DND-41 (cell line): ENCODE data around the gene IFIT5.
A peak's percentile ranks its signal among the peaks of the same experiment; 100 is the strongest.
"Not testable (repeated sequence)": the region's sequence is repeated elsewhere in the genome, so short reads cannot be mapped to it uniquely, and the experiment has no call there.

Experiments
- ATAC-seq: fragments of 200-7000 bp; cut with Tn5 transposase; 3 replicates; pipeline ENCODE4 v1.9.1; 2021; ENCODE audit warnings: low read depth; ENCODE audit not compliant: insufficient read depth
- DNase-seq: peaks from one replicate; pipeline ENCODE4 v3.0.0-alpha.2; 2020
- H2AFZ ChIP-seq: 2 replicates; pipeline ENCODE4 v1.6.0; 2012; ENCODE audit warnings: low read depth, low read length
- H3K27ac ChIP-seq: 2 replicates; pipeline ENCODE4 v1.5.1; 2012; ENCODE audit warnings: low read length, inconsistent platforms
- H3K27me3 ChIP-seq: fragments of 200-600 bp; sonication (generic); 2 replicates; pipeline ENCODE4 v1.6.0; 2012; ENCODE audit warnings: low read length, mild to moderate bottlenecking, inconsistent platforms; ENCODE audit not compliant: insufficient read depth, poor library complexity
- H3K36me3 ChIP-seq: 2 replicates; pipeline ENCODE4 v1.5.1; 2012; ENCODE audit warnings: low read length, inconsistent platforms; ENCODE audit not compliant: insufficient read depth
- H3K4me1 ChIP-seq: 2 replicates; pipeline ENCODE4 v1.5.1; 2012; ENCODE audit warnings: mild to moderate bottlenecking, low read length; ENCODE audit not compliant: insufficient read depth
- H3K4me2 ChIP-seq: 2 replicates; pipeline ENCODE4 v1.6.0; 2012; ENCODE audit warnings: mild to moderate bottlenecking, moderate library complexity, low read length, inconsistent platforms; ENCODE audit not compliant: insufficient read depth
- H3K4me3 ChIP-seq, 2 experiments: fragments of 200-600 bp in 1 of 2; shearing (Covaris generic) in 1 of 2; 2 replicates each; pipeline ENCODE4 v1.5.1; 2012 to 2016; ENCODE audit warnings: inconsistent platforms in 2 of 2, low read length in 2 of 2, mild to moderate bottlenecking in 2 of 2, low read depth in 1 of 2, moderate library complexity in 1 of 2
- H3K79me2 ChIP-seq: 2 replicates; pipeline ENCODE4 v1.6.0; 2012; ENCODE audit warnings: low read length, inconsistent platforms; ENCODE audit not compliant: insufficient read depth
- H3K9ac ChIP-seq: 2 replicates; pipeline ENCODE4 v1.6.0; 2012; ENCODE audit warnings: low read depth, mild to moderate bottlenecking, inconsistent platforms, low read length, moderate library complexity
- H3K9me3 ChIP-seq: 2 replicates; pipeline ENCODE4 v1.5.1; 2012; ENCODE audit warnings: low read length, moderate library complexity, mild to moderate bottlenecking, inconsistent platforms; ENCODE audit not compliant: insufficient read depth, severe bottlenecking
- H4K20me1 ChIP-seq: 2 replicates; pipeline ENCODE4 v1.6.0; 2012; ENCODE audit warnings: low read length; ENCODE audit not compliant: insufficient read depth
- CTCF ChIP-seq: IDR thresholded peaks from 2 replicates; pipeline ENCODE4 v1.5.1; 2012; ENCODE audit warnings: borderline replicate concordance, low read length, moderate library complexity, mild to moderate bottlenecking; ENCODE audit not compliant: poor library complexity, severe bottlenecking; ENCODE audit errors: extremely low read depth
- EZH2 ChIP-seq: IDR thresholded peaks from 3 replicates; pipeline ENCODE4 v1.6.1; 2012; ENCODE audit warnings: borderline replicate concordance, low read depth, mild to moderate bottlenecking, moderate library complexity, low read length, inconsistent platforms; ENCODE audit not compliant: severe bottlenecking

IFIT5 gene

DNA sequence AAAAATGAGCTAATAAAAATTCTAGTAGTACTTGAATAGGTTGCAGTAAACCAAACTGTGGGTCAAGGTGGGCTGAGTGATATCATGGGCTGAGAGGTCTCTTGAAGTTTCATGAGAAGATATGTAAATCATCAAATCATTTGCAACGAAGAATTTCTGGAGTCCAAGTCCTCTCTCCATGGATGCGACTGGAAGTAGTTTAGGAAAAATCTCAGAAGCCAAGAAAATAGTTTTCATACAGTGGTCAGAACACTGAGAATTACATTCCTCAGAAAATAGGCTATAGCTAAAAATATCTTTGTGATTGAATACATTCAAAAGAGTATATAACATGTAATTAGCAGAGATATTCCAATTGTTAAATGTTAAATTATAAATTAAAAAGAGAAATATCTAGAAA is 25.6 kb upstream of the IFIT5 start:
- no peak for TF ChIP-seq CTCF
- TF ChIP-seq EZH2, result no peak
- no peaks in the 10 kb centered on the region for H3K36me3 ChIP-seq
- H3K4me1 ChIP-seq, result peaks cover 19% of the 10 kb centered on the region
- H3K9ac ChIP-seq, result no peak overlapping the region
- ATAC-seq (no peak), DNase-seq (no peak)
- H2AFZ ChIP-seq, result no peak overlapping the region
- no peak overlapping the region for H3K27ac ChIP-seq
- no peaks in the 10 kb centered on the region for H3K27me3 ChIP-seq
- no peaks in the 10 kb centered on the region for H3K9me3 ChIP-seq
- H3K79me2 ChIP-seq, result no peaks in the 10 kb centered on the region
- H3K4me2 ChIP-seq, result no peak overlapping the region
- H4K20me1 ChIP-seq, result no peaks in the 10 kb centered on the region
- no peak overlapping the region for H3K4me3 ChIP-seq

DNA sequence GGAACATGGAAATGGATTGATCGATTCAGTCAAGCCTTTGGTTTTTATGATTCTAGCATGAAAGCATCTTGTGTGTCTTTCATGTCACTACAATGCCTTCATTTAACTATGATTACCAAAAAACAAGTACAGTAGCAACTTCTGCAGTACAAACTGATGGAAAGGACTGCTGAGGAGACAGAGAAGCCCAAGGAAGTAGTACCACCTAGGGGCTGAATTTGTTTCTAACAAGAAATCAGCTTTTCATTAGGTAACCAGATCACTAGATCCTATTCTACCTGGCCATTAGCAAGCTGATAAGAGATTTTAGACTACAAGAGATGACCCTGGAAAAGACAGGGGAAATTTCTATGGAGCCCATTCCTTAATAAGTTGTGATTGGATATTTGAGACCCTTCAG is 25.1 kb upstream of the IFIT5 start:
- DNase-seq (no peak), ATAC-seq (no peak)
- H3K9me3 ChIP-seq, result no peaks in the 10 kb centered on the region
- H3K79me2 ChIP-seq, result no peaks in the 10 kb centered on the region
- H2AFZ ChIP-seq, result no peak overlapping the region
- no peaks in the 10 kb centered on the region for H4K20me1 ChIP-seq
- H3K4me1 ChIP-seq, result peaks cover 19% of the 10 kb centered on the region
- H3K36me3 ChIP-seq, result no peaks in the 10 kb centered on the region
- TF ChIP-seq CTCF (peak; percentile 47), EZH2 (no peak)
- H3K4me3 ChIP-seq, result no peak overlapping the region
- no peaks in the 10 kb centered on the region for H3K27me3 ChIP-seq
- H3K9ac ChIP-seq, result no peak overlapping the region
- H3K4me2 ChIP-seq, result no peak overlapping the region
- H3K27ac ChIP-seq, result no peak overlapping the region

GRCh38 chr10:89390476-89391225 is 23.7 kb upstream of the IFIT5 start:
- Histone ChIP-seq H3K4me3 (no peak overlapping the region), H3K36me3 (no peaks in the 10 kb centered on the region), H3K27ac (no peak overlapping the region), H3K4me1 (peaks cover 19% of the 10 kb centered on the region), H3K9me3 (no peaks in the 10 kb centered on the region), H3K27me3 (no peaks in the 10 kb centered on the region), H4K20me1 (no peaks in the 10 kb centered on the region), H2AFZ (no peak overlapping the region), H3K79me2 (no peaks in the 10 kb centered on the region), H3K4me2 (no peak overlapping the region), H3K9ac (no peak overlapping the region)
- TF ChIP-seq CTCF (no peak), EZH2 (no peak)
- ATAC-seq (no peak), DNase-seq (no peak)

GRCh38 chr10:89391226-89391576 is 23.2 kb upstream of the IFIT5 start:
- H4K20me1 ChIP-seq, H3K9me3 ChIP-seq, H3K36me3 ChIP-seq, H3K9ac ChIP-seq, H3K4me2 ChIP-seq, H3K79me2 ChIP-seq, H3K27me3 ChIP-seq, H2AFZ ChIP-seq, ATAC-seq, H3K27ac ChIP-seq, H3K4me3 ChIP-seq, DNase-seq: not testable (repeated sequence)
- H3K4me1 ChIP-seq, result peaks cover 19% of the 10 kb centered on the region
